CD4-positive, alpha-beta T cell treated with Interferon gamma for 1 hour (primary cell): Measurements from ENCODE around the gene NUDT14.

Experiments
- DNase-seq: peaks from one replicate; pipeline ENCODE4 v3.0.0-alpha.2; 2020

Gene NUDT14

GRCh38 chr14:105124823-105125222 is 56.3 kb downstream of the NUDT14 start:
- DNase-seq = no peak

- no peak for DNase-seq
Observed at GRCh38 chr14:105123981-105124765, 56.9 kb downstream of the NUDT14 start.

- DNase-seq = no peak
Observed at GRCh38 chr14:105123064-105123665, 57.9 kb downstream of the NUDT14 start.
